ENCODE results near the gene LRRC46. TPM values are rescaled to one million over a fixed set of nuclear protein-coding genes. Genes with fewer than 3 reads are reported as not detected.

The LRRC46 gene
- total and polyA plus RNA-seq, 9 of the 15 experiments (the other 6 are each of a cell fraction or from before 2014, with no cell fraction given), result 0.39 to 1.4 (median 0.53) TPM; not detected in 1

DNA sequence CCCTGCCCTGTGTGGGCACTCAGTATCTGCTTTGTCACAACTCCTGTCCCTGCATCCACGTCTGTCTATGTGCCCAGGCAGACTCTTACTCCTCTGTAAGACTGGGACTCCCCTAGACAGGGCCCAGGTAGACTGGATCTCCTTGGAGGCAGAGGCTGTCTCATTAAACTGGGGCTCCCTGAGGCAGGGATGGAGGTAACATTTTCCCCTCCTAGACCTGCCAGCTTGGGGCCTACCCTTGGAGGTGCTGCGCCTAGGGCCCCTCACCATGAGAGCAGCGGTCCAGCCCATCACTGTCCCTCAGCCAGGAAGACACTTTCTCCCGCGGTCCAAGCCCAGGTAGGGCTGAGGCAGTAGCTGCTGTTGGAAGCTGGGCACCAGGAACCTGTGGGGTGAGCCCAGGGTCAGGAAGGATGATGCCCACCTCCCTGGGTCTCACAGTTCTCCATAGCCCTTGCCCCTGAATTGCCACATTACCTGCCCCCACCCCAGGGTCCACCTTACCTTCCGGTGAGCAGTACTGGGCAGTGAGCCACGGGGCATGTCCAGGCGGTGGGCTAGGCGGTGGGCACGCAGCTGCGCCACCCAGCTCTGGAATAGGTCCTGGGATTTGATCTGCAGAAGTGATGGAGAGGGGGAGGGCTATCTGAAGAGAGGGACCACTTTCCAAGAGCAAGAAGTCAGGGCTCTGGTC lies 13.3 kb upstream of the LRRC46 start:
- no peaks in the 10 kb centered on the region for H3K9me1 ChIP-seq (ENCODE audit: control insufficient read depth, insufficient read depth, low read length)
- no peak overlapping the region for H3K4me2 ChIP-seq (ENCODE audit: insufficient read depth, low read length)
- H3K4me1 ChIP-seq (replicated peaks in 1 of 2; ENCODE audit: control insufficient read depth in 2 of 2, insufficient read depth in 2 of 2, low read length in 2 of 2), result peaks cover 13 to 32% of the 10 kb centered on the region in 2 experiments
- TF ChIP-seq LEF1 (IDR thresholded peaks at IDR 0.05), result no peak
- TF ChIP-seq, protein P1, sequence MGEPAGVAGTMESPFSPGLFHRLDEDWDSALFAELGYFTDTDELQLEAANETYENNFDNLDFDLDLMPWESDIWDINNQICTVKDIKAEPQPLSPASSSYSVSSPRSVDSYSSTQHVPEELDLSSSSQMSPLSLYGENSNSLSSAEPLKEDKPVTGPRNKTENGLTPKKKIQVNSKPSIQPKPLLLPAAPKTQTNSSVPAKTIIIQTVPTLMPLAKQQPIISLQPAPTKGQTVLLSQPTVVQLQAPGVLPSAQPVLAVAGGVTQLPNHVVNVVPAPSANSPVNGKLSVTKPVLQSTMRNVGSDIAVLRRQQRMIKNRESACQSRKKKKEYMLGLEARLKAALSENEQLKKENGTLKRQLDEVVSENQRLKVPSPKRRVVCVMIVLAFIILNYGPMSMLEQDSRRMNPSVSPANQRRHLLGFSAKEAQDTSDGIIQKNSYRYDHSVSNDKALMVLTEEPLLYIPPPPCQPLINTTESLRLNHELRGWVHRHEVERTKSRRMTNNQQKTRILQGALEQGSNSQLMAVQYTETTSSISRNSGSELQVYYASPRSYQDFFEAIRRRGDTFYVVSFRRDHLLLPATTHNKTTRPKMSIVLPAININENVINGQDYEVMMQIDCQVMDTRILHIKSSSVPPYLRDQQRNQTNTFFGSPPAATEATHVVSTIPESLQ (CRISPR knock-in tag; IDR thresholded peaks at IDR 0.05), result no peak
- TF ChIP-seq RBM14 (IDR thresholded peaks at IDR 0.05; ENCODE audit: borderline replicate concordance, insufficient read depth, low read depth, low read length), result no peak
- TF ChIP-seq HDAC1 (IDR thresholded peaks at IDR 0.05), result no peak
- no peak for TF ChIP-seq TCFL5 (CRISPR knock-in tag; conservative IDR thresholded peaks at IDR 0.05)
- no peak for TF ChIP-seq SP1 (CRISPR knock-in tag; IDR thresholded peaks at IDR 0.05)
- no peak for TF ChIP-seq SIN3B (IDR thresholded peaks at IDR 0.05; ENCODE audit: low read depth)
- no peak for TF ChIP-seq SREBF1 (IDR thresholded peaks at IDR 0.05; ENCODE audit: borderline replicate concordance, low read depth, low read length)
- H3K9me3 ChIP-seq (replicated peaks; ENCODE audit: control insufficient read depth, insufficient read depth, low read depth, low read length), result no peaks in the 10 kb centered on the region
- no peak overlapping the region for H3K27ac ChIP-seq (ENCODE audit: extremely low read depth, low read depth, low read length)
- no peaks in the 10 kb centered on the region for H3K27me3 ChIP-seq (ENCODE audit: control insufficient read depth in 2 of 2, insufficient read depth in 2 of 2, low read length in 2 of 2)
- no peak overlapping the region for H3K4me3 ChIP-seq
- in situ Hi-C loops (cut with MboI), result no loop called here
- intact Hi-C loops (cut with micrococcal nuclease), result no loop called here
- DNase-seq (ENCODE audit: extremely low read depth in 1 of 4, low spot score in 3 of 4), result no peak
- H3K36me3 ChIP-seq (ENCODE audit: control insufficient read depth, insufficient read depth, low read length), result peaks cover 43% of the 10 kb centered on the region; the same call in 2 of the 3 replicates
- peaks cover 9% of the 10 kb centered on the region for H3K79me2 ChIP-seq (ENCODE audit: control insufficient read depth, insufficient read depth, low read length)
- peak overlapping the region in 1 of 2 experiments; percentile 20; a peak in 1 of 4 replicates for H3K9ac ChIP-seq (ENCODE audit: insufficient read depth in 1 of 2, low read depth in 2 of 2, low read length in 2 of 2)
- no peak overlapping the region for H2AFZ ChIP-seq (ENCODE audit: low read depth, low read length)
- whole genome bisulfite sequencing (ENCODE audit: insufficient coverage, low coverage, missing lambda C conversion rate), result 81% methylated on average over 11 of the region's 11 CpGs
- POLR2A ChIA-PET, result interaction anchor here (1.3 kb wide), 1 partner anchor 8 kb away, joined by 3 read pairs; no protein-coding TSS in a partner anchor
- CTCF ChIA-PET (ENCODE audit: low intra/inter-chr PET ratio), result interaction anchor here (0.6 kb wide), 1 partner anchor 188 kb away, joined by 3 read pairs; no protein-coding TSS in a partner anchor
- BruUV-seq (replicated peaks), result no TSS peak
- H4K20me1 ChIP-seq (replicated peaks; ENCODE audit: control insufficient read depth, insufficient read depth, low read length), result no peaks in the 10 kb centered on the region
- FAIRE-seq, result no peak
- no peak for ATAC-seq
